ENCODE results near the gene FNDC5.
A peak's percentile ranks its signal among the peaks of the same experiment; 100 is the strongest.

FNDC5 gene

DNA sequence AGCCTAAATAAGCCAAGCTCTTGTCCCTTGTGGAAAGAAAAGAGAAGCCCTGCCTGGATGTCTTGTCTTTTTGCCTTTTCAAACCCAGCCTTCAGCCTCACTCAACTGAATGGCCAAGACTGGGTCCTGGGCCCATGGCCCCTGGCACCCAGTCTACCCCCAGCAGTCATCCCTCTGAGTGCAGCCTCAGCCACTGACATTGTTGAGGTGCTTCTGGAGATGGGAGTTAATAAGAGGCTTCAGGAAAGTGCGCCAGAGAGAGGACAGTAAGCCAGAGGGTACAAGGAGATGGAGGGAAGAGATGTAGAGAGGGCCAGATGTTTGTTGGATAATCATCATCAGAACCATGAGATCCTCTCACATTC is 6.8 kb downstream of the FNDC5 start:
- in situ Hi-C loops (cut with HindIII; ENCODE audit: low pct_unique_long_range_greater_than_20kb, low sequenced_read_pairs) = no loop called here
- TF ChIP-seq JUND (IDR thresholded peaks at IDR 0.05; ENCODE audit: low read depth) = no peak

GRCh38 chr1:32863218-32863880 is 7.4 kb downstream of the FNDC5 start:
- TF ChIP-seq JUND (IDR thresholded peaks at IDR 0.05; ENCODE audit: low read depth) = no peak
- in situ Hi-C loops (cut with HindIII; ENCODE audit: low pct_unique_long_range_greater_than_20kb, low sequenced_read_pairs) = no loop called here
- DNase-seq (ENCODE audit: low read depth in 1 of 2, low spot score in 1 of 2) = no peak

More for the DNA sequence above, 6.8 kb downstream of the FNDC5 start:
- DNase-seq (ENCODE audit: low read depth in 1 of 2, low spot score in 1 of 2) = no peak

DNA sequence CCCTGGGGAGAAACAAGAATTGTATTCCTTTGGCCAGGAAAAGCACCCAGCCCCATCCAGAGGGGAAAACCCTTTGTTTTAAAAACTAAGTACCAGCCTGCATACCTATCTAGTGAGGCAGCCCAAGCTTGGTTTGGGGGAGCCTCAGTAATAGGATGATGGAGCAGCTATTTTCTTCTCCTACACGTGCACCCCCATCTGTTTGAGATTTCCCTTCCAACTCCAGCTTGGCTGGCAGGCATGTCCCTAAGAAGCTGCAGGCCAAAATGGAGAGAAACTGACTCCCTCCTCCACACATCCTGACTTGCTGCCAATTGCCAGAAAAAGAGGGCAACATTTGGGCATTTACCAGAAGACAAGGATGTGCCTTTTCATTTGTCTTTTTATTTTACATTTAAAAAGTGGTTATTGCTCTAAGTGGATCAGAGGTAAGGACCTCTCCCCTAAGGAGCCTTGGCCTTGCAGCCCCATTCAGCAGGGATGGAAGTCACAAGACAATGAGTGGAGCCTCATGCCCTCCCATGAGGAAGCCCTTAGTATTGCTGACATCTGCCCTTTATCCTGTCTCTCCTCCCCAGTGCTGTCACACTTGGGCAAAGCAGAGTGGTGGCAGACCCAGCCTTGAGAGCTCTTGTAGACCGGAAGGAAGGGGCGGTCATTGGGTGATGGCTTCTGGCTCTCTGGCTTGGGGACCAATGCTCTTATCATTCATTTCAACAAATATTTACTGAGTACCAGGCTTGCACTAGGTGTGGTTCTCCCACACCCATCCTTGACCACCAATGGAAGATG is 8.6 kb downstream of the FNDC5 start:
- no peak for DNase-seq (ENCODE audit: low read depth in 1 of 2, low spot score in 1 of 2)
- in situ Hi-C loops (cut with HindIII; ENCODE audit: low pct_unique_long_range_greater_than_20kb, low sequenced_read_pairs) = no loop called here
- no peak for TF ChIP-seq JUND (IDR thresholded peaks at IDR 0.05; ENCODE audit: low read depth)

- TF ChIP-seq JUND (IDR thresholded peaks at IDR 0.05; ENCODE audit: low read depth) = no peak
- DNase-seq (ENCODE audit: low read depth in 1 of 2, low spot score in 1 of 2) = no peak
- in situ Hi-C loops (cut with HindIII; ENCODE audit: low pct_unique_long_range_greater_than_20kb, low sequenced_read_pairs) = no loop called here
These were observed 10.1 kb downstream of the FNDC5 start for GRCh38 chr1:32860566-32860965.

DNA sequence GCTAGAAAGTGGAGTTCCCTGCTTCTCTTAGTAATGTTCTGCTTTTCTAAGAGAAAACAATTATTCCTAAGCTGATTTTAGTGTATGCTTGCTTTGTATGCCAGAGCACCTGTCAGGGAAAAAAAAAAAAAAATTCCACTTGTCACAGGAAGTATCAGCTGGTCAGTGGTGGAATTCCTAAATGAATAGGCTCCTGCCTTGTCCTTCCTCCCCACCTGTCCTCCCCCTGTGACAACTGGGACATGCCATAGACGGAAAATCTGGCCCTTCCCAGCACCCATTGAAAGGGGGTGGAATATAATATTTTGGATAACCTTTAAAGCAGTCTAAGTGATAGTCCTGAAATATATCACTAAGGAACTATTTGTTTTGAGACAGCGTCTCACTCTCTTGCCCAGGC is 10.8 kb downstream of the FNDC5 start:
- TF ChIP-seq JUND (IDR thresholded peaks at IDR 0.05; ENCODE audit: low read depth) = no peak
- in situ Hi-C loops (cut with HindIII; ENCODE audit: low pct_unique_long_range_greater_than_20kb, low sequenced_read_pairs) = no loop called here

DNA sequence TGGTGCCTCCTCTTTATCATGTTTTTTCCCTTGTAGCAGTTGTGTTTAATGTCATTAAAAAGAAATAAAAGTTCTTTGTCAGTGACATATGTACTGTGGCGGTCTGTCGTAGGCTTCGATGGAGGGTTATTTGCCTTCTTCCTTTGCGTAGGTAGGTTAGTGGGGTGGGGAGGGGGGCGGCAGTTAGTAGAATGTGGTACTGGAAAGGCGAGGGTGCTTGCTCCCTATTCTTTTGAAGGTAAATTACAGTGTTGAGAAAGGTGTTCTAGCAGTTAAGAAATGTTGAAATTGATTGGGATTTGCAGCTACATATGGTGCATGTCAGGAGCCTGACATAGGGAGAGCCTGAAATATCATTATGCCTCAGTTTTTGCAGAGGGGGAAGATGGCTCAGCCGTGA is 11.9 kb downstream of the FNDC5 start:
- no peak for TF ChIP-seq JUND (IDR thresholded peaks at IDR 0.05; ENCODE audit: low read depth)
- in situ Hi-C loops (cut with HindIII; ENCODE audit: low pct_unique_long_range_greater_than_20kb, low sequenced_read_pairs) = no loop called here

More for the DNA sequence above, 10.8 kb downstream of the FNDC5 start:
- DNase-seq (ENCODE audit: low read depth in 1 of 2, low spot score in 1 of 2) = no peak

DNA sequence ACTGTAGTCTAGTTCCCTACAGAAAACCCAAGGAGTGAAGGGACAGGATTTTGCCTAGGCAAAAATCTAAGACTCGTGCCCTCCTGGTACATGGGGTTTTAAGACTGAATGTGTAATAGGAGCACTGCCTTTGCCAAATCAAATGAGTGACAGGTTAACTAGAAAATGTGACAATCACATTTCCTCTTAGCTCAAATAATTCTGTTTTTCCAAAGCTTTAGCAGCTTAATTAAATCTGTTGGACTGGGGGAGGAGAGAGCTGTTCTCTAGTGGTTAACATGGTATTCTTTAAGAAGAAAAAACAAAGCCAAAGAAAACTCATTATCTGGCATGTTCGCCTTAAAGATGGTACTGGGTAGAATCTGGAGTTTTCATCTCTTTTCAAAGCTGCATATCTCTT is 12.6 kb downstream of the FNDC5 start:
- in situ Hi-C loops (cut with HindIII; ENCODE audit: low pct_unique_long_range_greater_than_20kb, low sequenced_read_pairs) = no loop called here
- DNase-seq (ENCODE audit: low read depth in 1 of 2, low spot score in 1 of 2) = no peak
- TF ChIP-seq JUND (IDR thresholded peaks at IDR 0.05; ENCODE audit: low read depth) = no peak

More for the DNA sequence above, 11.9 kb downstream of the FNDC5 start:
- DNase-seq (ENCODE audit: low read depth in 1 of 2, low spot score in 1 of 2) = no peak

DNA sequence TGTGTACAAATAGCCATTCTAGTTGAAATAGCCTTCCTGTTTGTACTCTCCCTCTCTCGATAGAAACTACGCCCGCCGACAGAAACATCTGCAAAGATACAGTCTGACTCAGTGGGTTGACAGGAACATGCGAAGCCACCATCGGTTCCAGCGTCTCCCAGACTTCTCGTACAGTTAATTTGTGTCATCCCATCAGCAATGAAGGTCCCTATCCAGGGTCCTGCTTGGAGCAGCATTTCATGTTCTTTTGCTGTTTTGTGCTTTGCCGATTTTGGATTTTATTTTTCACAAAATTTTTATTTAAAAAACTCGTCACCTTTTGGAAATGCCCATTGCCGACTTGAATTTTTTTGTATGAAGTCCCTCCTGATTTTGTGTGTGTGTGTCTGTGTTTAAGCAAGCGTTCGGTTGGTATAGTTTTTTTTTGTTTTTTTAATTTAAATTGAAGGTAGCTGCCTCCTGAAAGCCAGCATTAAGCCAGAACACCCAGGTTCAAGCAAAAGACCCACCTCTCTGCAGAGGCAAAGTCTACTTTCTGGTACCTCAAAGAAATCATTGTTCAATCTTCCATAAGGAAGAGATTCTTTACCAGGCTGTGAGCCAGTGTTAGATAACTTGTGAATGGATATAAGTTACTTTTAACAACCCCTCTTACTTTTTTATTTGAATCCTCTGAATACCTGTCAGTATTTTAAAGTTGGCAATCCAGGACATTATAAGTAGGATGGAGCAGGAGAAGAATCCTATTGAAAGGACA is 14.7 kb downstream of the FNDC5 start:
- no peak for DNase-seq (ENCODE audit: low read depth in 1 of 2, low spot score in 1 of 2)
- in situ Hi-C loops (cut with HindIII; ENCODE audit: low pct_unique_long_range_greater_than_20kb, low sequenced_read_pairs) = no loop called here
- no peak for TF ChIP-seq JUND (IDR thresholded peaks at IDR 0.05; ENCODE audit: low read depth)

- no peak for DNase-seq (ENCODE audit: low read depth in 1 of 2, low spot score in 1 of 2)
- TF ChIP-seq JUND (IDR thresholded peaks at IDR 0.05; ENCODE audit: low read depth) = no peak
- in situ Hi-C loops (cut with HindIII; ENCODE audit: low pct_unique_long_range_greater_than_20kb, low sequenced_read_pairs) = no loop called here
These were observed 22.2 kb downstream of the FNDC5 start for GRCh38 chr1:32848354-32849063.

DNA sequence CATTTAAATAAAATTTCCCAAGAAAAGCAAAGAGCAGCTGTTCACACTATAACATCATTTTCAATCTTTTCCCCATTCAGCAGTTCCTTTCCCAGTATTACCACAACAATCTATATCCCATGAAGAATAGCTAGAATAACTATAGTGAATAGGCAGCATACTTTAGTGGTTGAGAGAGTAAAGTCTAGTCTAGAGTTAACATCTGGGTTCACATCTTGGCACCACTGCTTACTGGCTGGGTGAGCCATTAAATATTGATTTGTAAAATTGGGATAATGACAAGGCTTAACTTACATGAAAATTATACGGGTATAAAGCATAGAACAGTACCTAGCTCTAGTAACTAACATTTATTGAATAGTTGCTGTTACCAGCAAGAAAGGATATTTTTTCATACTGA is 38.8 kb downstream of the FNDC5 start:
- TF ChIP-seq JUND (IDR thresholded peaks at IDR 0.05; ENCODE audit: low read depth) = no peak
- in situ Hi-C loops (cut with HindIII; ENCODE audit: low pct_unique_long_range_greater_than_20kb, low sequenced_read_pairs) = no loop called here
- no peak for DNase-seq (ENCODE audit: low read depth in 1 of 2, low spot score in 1 of 2)

- no peak for DNase-seq (ENCODE audit: low read depth in 1 of 2, low spot score in 1 of 2)
- in situ Hi-C loops (cut with HindIII; ENCODE audit: low pct_unique_long_range_greater_than_20kb, low sequenced_read_pairs) = no loop called here
- no peak for TF ChIP-seq JUND (IDR thresholded peaks at IDR 0.05; ENCODE audit: low read depth)
These were observed 40.4 kb downstream of the FNDC5 start for GRCh38 chr1:32830092-32830852.

- in situ Hi-C loops (cut with HindIII; ENCODE audit: low pct_unique_long_range_greater_than_20kb, low sequenced_read_pairs) = no loop called here
- no peak for TF ChIP-seq JUND (IDR thresholded peaks at IDR 0.05; ENCODE audit: low read depth)
- peak in 1 of 2 experiments; percentile 12 for DNase-seq (ENCODE audit: low read depth in 1 of 2, low spot score in 1 of 2)
These were observed 42.4 kb downstream of the FNDC5 start for GRCh38 chr1:32828341-32828740.

Data from T47D (cell line).